ENCODE data around the gene TMEM245.

DNA sequence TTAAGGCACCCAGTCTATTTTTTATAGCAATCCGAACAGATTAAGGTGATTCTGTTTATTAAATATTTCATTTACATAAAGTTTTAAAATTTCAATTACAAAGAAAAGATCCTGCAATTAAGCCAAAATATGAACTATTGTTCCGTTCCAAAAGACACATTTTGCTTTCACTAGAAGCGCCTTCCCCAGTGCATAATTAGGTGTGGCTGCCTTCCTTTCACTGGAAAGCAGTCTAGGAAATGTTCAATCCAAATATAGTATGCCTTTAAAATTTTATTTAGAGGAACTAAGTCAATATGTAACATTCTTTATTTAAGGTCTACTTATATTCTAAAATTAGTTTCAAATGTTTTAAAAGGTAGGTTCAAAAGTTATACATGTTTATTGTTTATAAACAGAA is 114.1 kb downstream of the TMEM245 start:
- TF ChIP-seq CTCF (conservative IDR thresholded peaks at IDR 0.05; ENCODE audit: low read depth, low read length) (no peak), EZH2 (IDR thresholded peaks at IDR 0.05; ENCODE audit: borderline replicate concordance, low read depth, low read length, poor library complexity, severe bottlenecking) (no peak)
